HG03558 (cell line): ENCODE data around the gene MUL1.

Experiments
- ATAC-seq: cut with Tn5 transposase; IDR thresholded peaks from one replicate; pipeline ENCODE4 v1.9.1; 2021; ENCODE audit warnings: moderate number of reproducible peaks; ENCODE audit not compliant: unreplicated experiment; ENCODE audit errors: extremely low read depth

Gene MUL1

GRCh38 chr1:20486457-20487235 is 21.3 kb downstream of the MUL1 start:
- no peak for ATAC-seq

GRCh38 chr1:20485527-20486456 is 22.2 kb downstream of the MUL1 start, which contains the start of gene CAMK2N1:
CAMK2N1 (minus strand) TSS chr1:20486210; CDS start chr1:20485379, 831 bp downstream.
- no peak for ATAC-seq

- no peak for ATAC-seq
Measured at GRCh38 chr1:20484519-20485462, 23.2 kb downstream of the MUL1 start.

GRCh38 chr1:20483833-20484518 is 24.0 kb downstream of the MUL1 start:
- ATAC-seq = no peak

GRCh38 chr1:20483098-20483832 is 24.7 kb downstream of the MUL1 start:
- ATAC-seq = no peak

- ATAC-seq = no peak
Measured at GRCh38 chr1:20481643-20482498, 26.1 kb downstream of the MUL1 start.

GRCh38 chr1:20480951-20481617 is 26.9 kb downstream of the MUL1 start:
- ATAC-seq = no peak

GRCh38 chr1:20480243-20480944 is 27.6 kb downstream of the MUL1 start:
- no peak for ATAC-seq

DNA sequence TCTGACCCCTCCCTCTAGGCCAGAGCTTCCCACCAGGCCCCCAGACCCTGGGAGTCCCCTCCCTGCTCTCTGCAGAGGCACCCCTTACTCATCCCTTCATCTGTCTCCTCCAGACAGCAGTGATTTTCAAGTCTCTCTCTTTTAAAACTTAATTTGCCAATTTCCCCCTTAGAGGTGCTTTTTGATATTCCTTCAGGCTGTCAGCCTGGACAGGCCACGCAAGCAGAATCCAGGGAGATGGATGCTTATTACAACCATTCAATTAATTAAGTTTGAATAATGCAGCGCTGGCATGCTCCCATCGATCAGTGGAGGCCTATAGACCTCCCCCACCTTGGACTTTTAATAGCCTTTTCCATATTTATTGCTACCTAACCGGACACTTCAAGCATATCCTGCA is 28.1 kb downstream of the MUL1 start:
- no peak for ATAC-seq

DNA sequence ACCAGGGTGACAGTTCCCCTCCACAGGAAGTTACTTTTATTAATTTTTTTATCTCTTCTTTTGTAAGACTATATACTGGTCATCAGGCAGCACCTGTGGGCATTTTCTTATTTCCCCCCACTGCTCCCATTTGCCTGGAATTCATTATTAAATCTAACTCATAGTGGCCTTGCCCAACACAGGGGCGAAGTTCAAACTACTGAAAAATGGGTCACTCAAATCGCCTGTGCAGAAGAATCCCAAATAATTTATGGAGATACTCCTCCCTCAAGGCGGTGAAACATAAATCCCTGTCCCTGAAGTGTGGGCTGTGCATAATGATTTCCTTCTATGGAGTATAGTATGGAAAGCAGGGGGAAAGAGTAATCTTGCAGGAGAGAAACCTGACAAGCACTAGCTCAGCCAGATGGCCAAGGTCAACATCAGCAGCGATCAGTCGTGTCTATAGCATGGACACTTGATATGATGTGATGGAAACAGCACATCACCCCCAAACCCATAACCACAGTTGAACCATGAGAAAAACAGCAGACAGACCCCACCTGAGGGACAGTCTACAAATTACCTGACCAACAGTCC is 29.8 kb downstream of the MUL1 start:
- no peak for ATAC-seq

GRCh38 chr1:20477348-20478056 is 30.4 kb downstream of the MUL1 start:
- no peak for ATAC-seq

DNA sequence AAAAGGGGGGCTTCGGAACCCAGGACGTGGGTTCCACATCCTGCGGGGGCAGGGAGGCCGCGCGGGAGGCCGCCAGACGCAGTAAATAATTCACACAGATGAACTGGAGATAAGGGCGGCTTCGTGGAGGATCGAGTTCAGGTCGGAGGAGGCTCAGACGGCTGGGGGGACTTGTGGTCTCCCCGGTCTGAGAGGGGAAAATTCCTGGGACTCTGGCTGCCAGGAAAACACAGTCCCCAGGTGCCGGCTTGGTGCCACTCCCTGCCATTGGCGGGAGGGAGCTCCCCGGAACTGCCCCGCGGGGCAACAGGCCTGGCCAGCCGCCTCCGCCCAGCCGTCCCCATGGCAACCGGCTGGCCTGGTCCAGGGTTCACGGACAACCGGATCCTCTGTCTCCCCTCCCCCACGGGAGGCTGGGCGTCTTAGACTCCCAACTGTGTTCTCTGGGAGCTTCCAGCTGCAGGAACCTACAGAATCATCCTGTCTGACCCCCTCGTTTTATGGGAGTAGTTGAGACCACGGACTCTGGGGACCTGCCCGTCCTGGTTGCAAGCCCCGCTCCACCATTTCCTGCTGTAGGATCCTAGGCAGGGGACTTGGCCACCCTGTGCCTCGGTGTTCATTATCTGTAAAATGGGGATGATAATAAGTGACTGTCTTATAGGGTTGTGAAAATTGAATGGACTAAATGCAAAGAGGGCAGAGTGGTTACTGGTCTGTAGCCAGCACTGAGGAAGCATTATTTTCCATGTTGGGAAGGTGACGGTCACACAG is 31.5 kb downstream of the MUL1 start:
- ATAC-seq = no peak

DNA sequence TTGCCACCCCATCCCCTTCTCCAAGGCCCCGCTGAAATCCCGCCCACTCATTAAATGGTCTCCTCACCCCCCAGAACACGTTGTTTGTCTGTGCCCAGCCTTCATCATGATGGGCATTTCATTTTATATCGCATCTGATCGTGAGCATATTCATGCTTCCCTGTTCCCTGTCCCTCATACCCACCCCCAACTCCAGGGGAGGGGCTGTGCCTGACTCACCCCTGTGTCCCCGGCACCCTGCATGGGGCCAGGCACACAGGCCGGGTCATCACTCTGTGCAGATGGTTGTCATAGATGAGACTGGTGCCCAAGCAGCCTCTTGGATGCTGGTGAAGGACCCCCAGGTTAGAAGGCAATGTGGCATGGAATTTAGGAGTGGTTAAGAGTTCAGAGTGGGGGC is 33.0 kb downstream of the MUL1 start:
- no peak for ATAC-seq

GRCh38 chr1:20474333-20474975 is 33.5 kb downstream of the MUL1 start:
- no peak for ATAC-seq

DNA sequence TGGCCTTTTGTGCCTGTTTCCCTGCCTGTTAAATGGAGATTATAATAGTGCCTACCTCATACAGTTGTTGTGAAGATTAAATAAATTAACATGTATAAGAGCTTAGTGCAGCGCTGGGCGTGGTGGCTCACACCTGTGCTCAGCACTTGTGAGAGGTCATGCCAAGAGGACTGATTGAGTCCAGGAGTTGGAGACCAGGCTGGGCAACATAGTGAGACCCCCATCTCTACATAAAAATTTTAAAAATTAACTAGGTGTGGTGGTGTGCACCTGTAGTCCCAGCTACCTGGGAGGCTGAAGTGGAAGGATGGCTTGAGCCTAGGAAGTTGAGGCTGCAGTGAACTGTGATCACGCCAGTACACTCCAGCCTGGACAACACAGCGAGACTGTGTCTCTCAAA is 34.1 kb downstream of the MUL1 start:
- no peak for ATAC-seq
